Testis (tissue), 2 donors: ENCODE data around the gene MRPL41.

Experiments
- CTCF ChIP-seq, 3 experiments: fragments of 450-650 bp in 2 of 3; fragments of 200-600 bp in 1 of 3; sonication (generic) in 1 of 3; IDR thresholded peaks; one replicate each; pipeline ENCODE4 v1.5.1; 2016 to 2019; ENCODE audit warnings: antibody characterized with exemption in 3 of 3, mild to moderate bottlenecking in 2 of 3, moderate library complexity in 1 of 3
- POLR2A ChIP-seq: fragments of 450-650 bp; IDR thresholded peaks from one replicate; pipeline ENCODE4 v1.6.1; 2017; ENCODE audit warnings: antibody characterized with exemption, mild to moderate bottlenecking, moderate library complexity

- TF ChIP-seq CTCF (IDR thresholded peaks at IDR 0.05), result no peak
- no peak for TF ChIP-seq POLR2A
Measured at GRCh38 chr9:137574192-137574591, 22.5 kb downstream of the MRPL41 start.
